ENCODE measurements around the gene MESP1. TPM values are rescaled to one million over a fixed set of nuclear protein-coding genes. Genes with fewer than 3 reads are reported as not detected.

Gene MESP1, protein sequence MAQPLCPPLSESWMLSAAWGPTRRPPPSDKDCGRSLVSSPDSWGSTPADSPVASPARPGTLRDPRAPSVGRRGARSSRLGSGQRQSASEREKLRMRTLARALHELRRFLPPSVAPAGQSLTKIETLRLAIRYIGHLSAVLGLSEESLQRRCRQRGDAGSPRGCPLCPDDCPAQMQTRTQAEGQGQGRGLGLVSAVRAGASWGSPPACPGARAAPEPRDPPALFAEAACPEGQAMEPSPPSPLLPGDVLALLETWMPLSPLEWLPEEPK
- total RNA-seq, result 10 to 100 TPM in 3 of 4 donors, 1 to 10 TPM in 1; 6.0 to 39.7 (median 10.6) TPM

DNA sequence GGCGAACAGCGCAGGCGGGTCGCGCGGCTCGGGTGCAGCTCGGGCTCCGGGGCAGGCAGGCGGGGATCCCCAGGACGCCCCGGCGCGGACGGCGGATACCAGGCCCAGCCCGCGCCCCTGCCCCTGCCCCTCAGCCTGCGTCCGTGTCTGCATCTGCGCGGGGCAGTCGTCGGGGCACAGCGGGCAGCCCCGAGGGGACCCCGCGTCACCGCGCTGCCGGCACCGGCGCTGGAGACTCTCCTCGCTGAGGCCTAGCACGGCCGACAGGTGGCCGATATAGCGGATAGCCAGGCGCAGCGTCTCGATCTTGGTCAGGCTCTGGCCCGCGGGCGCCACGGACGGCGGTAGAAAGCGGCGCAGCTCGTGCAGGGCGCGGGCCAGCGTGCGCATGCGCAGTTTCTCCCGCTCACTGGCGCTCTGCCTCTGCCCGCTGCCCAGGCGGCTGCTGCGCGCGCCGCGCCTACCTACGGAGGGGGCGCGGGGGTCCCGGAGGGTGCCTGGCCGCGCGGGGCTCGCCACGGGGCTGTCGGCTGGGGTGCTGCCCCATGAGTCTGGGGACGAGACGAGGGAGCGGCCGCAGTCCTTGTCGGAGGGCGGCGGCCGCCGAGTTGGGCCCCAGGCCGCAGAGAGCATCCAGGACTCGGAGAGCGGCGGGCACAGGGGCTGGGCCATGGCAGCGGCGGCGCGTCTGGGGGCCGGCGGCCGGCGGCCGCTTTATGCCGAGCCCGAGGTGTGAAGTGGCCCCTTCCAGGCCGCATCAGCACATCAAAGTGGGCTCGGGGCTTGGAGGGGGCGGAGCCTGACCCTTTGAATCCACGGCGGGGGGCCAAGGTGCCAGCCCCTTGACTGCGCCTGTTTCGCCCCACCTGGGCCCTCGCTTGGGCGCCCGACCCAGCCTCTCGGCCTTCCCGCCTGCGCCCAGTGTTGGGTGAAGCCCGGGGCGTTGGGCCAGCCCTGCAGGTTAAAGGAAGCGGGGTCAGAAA is at the start of gene MESP1:
TSS of gene MESP1 (minus strand) at position 690 of the 983 bp plus-strand sequence. CDS start at position 672, 18 bp downstream.
- TF ChIP-seq, protein P1, sequence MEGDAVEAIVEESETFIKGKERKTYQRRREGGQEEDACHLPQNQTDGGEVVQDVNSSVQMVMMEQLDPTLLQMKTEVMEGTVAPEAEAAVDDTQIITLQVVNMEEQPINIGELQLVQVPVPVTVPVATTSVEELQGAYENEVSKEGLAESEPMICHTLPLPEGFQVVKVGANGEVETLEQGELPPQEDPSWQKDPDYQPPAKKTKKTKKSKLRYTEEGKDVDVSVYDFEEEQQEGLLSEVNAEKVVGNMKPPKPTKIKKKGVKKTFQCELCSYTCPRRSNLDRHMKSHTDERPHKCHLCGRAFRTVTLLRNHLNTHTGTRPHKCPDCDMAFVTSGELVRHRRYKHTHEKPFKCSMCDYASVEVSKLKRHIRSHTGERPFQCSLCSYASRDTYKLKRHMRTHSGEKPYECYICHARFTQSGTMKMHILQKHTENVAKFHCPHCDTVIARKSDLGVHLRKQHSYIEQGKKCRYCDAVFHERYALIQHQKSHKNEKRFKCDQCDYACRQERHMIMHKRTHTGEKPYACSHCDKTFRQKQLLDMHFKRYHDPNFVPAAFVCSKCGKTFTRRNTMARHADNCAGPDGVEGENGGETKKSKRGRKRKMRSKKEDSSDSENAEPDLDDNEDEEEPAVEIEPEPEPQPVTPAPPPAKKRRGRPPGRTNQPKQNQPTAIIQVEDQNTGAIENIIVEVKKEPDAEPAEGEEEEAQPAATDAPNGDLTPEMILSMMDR (IDR thresholded peaks at IDR 0.05; ENCODE audit: low read depth), result no peak

DNA sequence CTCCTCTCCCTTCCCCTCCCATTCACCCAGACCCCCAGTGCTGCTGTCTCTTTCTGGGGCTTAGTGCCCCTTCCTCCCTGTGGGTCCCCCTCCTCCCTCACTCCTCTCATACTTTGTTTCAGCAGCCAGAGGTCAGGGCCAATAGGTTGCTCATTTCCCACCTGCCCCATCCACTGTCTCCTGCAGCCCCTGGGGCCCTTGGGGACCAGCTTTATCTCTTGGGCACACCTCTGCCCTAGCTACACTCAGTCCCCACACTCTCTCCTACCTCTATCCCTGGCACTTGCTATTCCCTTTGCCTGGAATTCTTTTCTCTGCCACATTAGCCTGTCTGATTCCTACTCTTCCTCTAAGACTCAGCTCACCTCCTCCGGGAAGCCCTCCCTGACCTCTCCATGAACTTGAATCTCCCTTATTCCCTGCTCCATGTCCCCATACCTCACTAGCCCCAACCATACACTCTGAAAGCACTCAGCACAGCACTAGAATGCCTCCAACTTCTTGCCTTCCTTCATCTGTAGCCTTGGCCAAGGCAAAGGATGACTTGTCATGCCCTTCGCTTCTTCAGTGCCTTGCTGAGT is 49.0 kb upstream of the MESP1 start:
- TF ChIP-seq, protein P1 (IDR thresholded peaks at IDR 0.05; ENCODE audit: low read depth), result no peak

DNA sequence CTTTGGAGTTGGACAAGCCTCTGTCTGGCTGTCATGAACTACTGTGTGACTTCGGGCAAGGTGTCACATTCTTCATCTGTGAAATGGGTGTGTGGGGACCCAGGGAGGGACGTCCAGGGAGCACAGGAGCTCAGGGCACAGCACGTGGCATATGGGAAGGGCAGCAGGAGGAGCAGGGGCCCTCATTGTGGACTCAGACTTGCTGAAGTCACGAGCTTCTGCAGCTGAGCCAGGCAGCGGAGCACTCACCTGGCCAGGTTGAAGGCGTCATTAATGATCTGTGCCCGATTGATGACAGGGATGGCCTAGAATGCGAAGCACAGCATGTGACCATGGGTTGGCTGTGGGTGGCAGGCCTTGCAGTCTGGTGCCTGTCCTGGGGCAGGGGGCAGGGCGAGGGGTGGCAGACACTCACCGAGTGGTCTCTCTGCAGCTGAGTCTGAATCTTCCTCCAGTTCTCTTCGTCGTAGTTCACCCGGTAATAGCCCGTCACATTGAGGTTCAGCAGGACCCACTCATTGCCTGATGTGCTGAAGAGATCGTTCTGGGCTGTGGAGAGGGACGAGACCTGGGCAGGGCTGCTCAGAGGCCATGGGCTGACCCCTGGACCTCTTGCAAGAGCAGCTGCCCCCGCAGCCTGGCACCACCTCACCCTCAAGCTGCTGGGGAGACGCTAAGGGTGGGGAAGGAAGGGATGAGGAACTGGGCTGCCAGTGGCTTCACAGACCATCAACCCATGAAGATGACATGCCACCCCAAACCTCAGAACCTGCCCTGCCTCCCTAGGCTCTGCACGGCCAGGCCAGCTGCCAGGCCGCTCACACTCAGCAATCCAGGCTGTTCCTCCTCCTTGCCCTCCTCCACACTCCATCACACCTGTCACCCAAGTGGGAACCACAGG is 48.2 kb upstream of the MESP1 start:
- TF ChIP-seq, protein P1 (IDR thresholded peaks at IDR 0.05; ENCODE audit: low read depth), result no peak

DNA sequence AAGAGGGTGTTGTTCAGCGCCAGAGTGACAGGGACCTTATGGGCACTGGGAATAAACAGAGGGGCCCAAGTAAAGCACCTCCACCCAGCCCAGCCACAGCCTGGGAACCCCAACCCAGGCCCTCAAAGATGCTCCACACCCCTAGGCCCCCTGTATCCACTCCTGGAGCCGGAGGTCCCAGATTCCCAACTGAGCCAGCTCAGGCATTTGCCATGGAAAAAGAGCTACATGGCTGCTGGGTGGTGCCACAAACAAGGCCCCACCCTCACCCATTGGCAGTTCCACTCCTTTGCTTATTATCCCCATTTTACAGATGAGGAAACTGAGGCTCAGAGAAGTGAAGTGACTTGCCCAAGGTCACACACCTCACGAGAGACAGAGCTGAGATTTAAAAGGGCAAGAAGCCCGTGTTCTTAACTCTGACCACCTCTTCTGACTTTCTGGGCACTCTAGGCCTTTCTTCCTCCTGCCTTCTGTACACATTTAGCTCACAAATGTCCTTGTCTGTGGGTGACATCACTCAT is 46.7 kb upstream of the MESP1 start:
- TF ChIP-seq, protein P1 (IDR thresholded peaks at IDR 0.05; ENCODE audit: low read depth), result no peak

DNA sequence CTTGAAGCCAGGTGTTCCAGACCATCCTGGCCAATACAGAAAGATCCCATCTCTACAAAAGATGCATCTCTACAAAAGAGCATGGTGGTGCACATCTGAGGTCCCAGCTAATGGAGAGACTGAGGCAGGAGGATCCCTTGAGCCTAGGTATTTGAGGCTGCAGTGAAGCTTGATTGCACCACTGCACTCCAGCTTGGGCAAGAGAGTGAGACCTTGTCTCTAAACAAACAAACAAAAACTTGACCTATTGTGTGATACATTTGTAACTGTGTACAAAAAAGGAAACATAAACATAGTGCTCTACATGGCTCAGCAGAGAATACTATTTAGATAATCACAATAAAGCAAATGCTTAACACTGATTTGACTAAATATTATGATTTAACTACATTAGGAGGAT is 44.9 kb upstream of the MESP1 start:
- TF ChIP-seq, protein P1 (IDR thresholded peaks at IDR 0.05; ENCODE audit: low read depth), result no peak

DNA sequence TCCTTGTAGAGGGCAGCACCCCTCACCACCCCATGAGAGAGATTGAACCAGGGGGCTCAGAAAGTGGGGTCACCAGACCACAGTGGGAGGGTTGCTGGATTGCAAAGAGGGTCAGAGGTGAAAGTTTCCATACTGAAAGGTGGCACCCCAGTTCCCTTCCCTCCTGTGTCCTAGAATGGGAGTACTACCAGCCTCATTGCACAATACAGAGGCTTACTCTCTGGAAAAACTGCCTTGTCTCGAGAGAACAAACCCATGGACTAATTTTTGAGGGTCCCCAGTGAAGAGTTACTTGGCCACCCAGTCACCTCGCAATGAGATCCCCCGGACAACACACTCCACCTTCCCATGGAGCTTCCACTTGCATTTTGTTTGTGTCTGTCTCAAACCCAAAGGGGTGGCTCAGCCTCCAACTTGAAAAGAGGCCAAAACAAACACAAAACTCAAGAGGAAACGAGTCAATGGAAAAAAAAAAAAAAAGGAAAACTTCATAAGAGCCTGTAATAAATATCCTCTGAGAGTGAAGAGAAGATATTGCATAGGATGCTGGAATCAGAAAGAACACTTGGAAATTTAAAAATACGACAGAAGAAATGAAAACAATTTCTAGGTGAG is 43.7 kb upstream of the MESP1 start:
- TF ChIP-seq, protein P1 (IDR thresholded peaks at IDR 0.05; ENCODE audit: low read depth), result no peak

All from subcutaneous adipose tissue (tissue), 4 donors.